Erythroblast (primary cell): ENCODE data around the gene PRMT7.

ENCODE experiments used
- GATA1 ChIP-seq: IDR thresholded peaks from 2 replicates; pipeline ENCODE4 v1.6.1; 2011; ENCODE audit warnings: low read depth, mild to moderate bottlenecking, control low read depth, low read length, moderate library complexity
- POLR2A ChIP-seq: IDR thresholded peaks from 2 replicates; pipeline ENCODE4 v1.6.1; 2011; ENCODE audit warnings: mild to moderate bottlenecking, low read length

GRCh38 chr16:68359398-68360191 lies 48.8 kb downstream of the PRMT7 start:
- TF ChIP-seq POLR2A (no peak), GATA1 (no peak)
